ENCODE data around the gene MAPRE3. TPM values are rescaled to one million over a fixed set of nuclear protein-coding genes. Genes with fewer than 3 reads are reported as not detected.
A peak's percentile ranks its signal among the peaks of the same experiment; 100 is the strongest.

The MAPRE3 gene
- total and polyA plus RNA-seq, 2 experiments from 2014 or later: 7.9 to 23.0 TPM

DNA sequence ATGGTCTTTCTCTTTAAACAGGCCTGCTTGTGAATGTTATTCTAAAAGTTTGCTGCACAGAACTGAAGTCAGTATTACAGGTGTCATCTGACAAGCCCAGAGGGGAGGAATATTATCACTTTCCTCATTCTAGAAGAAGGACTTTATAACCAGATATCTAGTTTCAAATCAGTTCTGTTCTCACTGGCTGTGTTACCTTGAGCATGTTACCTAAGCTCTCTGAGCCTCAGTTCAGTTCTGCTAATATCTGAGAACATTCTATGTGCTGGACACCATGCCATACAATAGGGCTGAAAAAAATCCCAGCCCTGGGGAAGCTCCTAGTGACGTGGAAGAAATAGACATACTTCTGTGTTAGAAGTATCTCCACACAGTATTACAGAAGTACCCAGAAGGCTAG lies 27.9 kb downstream of the MAPRE3 start:
- H3K9ac ChIP-seq: no peak overlapping the region
- peaks cover 8% of the 10 kb centered on the region for H3K4me1 ChIP-seq (ENCODE audit: insufficient read depth)
- peaks cover 16% of the 10 kb centered on the region for H3F3A ChIP-seq (ENCODE audit: insufficient read depth)
- H4K20me1 ChIP-seq (ENCODE audit: insufficient read depth): no peaks in the 10 kb centered on the region
- H3K27ac ChIP-seq: no peak overlapping the region
- no peak overlapping the region for H3K4me3 ChIP-seq
- H3K36me3 ChIP-seq (ENCODE audit: low read depth): no peaks in the 10 kb centered on the region
- no peaks in the 10 kb centered on the region for H3K27me3 ChIP-seq (replicated peaks; ENCODE audit: insufficient read depth)
- no peak for TF ChIP-seq EZH2 (IDR thresholded peaks at IDR 0.05; ENCODE audit: insufficient read depth, poor library complexity, severe bottlenecking)
- no peak for TF ChIP-seq EZH2phosphoT487 (IDR thresholded peaks at IDR 0.05; ENCODE audit: insufficient read depth, low read depth)
- H2AFZ ChIP-seq: no peak overlapping the region
- in situ Hi-C loops (cut with MboI): no loop called here
- WGBS, 2 experiments (ENCODE audit: low coverage in 1 of 2, low lambda C conversion rate in 2 of 2, missing lambda C conversion rate in 2 of 2): 67 to 74% methylated on average over 1 of the region's 1 CpG
- H3K79me2 ChIP-seq (ENCODE audit: insufficient read depth): no peaks in the 10 kb centered on the region
- peaks cover 3% of the 10 kb centered on the region; the same call in 1 of the 2 replicates for H3K9me2 ChIP-seq (ENCODE audit: insufficient read depth)
- no peak overlapping the region for H3K4me2 ChIP-seq (ENCODE audit: unreplicated experiment)
- no peaks in the 10 kb centered on the region for H3K9me3 ChIP-seq (ENCODE audit: low read depth)
- DNase-seq: no peak

DNA sequence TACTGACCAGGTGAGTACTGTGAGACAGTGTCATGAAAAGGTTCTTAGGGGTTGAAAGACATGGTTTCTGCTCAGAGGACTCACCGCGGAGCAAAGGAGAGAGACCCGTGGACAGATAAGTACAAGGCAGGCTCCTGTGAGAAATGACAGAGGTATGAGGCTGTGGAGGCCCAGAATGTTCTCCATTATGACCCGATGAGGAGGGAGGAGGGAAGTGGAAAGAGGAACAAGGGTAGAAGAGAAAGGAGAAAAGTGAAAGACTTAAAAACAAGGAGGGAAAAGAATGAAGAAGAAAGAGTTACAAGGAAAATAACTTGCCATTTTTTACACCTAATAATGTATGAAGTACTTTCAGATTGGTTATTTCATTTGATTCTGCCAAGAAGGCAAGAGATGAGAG lies 29.8 kb downstream of the MAPRE3 start:
- 70 to 75% methylated on average over 4 of the region's 4 CpGs for WGBS, 2 experiments (ENCODE audit: low coverage in 1 of 2, low lambda C conversion rate in 2 of 2, missing lambda C conversion rate in 2 of 2)
- Histone ChIP-seq H3F3A (ENCODE audit: insufficient read depth) (peaks cover 25% of the 10 kb centered on the region), H4K20me1 (ENCODE audit: insufficient read depth) (no peaks in the 10 kb centered on the region), H3K4me2 (ENCODE audit: unreplicated experiment) (no peak overlapping the region), H3K4me3 (no peak overlapping the region), H3K4me1 (ENCODE audit: insufficient read depth) (peaks cover 22% of the 10 kb centered on the region), H3K9me3 (ENCODE audit: low read depth) (no peaks in the 10 kb centered on the region), H3K9ac (no peak overlapping the region), H3K9me2 (ENCODE audit: insufficient read depth) (no peaks in the 10 kb centered on the region), H3K27me3 (replicated peaks; ENCODE audit: insufficient read depth) (no peaks in the 10 kb centered on the region), H3K27ac (no peak overlapping the region), H3K79me2 (ENCODE audit: insufficient read depth) (no peaks in the 10 kb centered on the region), H3K36me3 (ENCODE audit: low read depth) (no peaks in the 10 kb centered on the region), H2AFZ (no peak overlapping the region)
- no peak for TF ChIP-seq EZH2 (IDR thresholded peaks at IDR 0.05; ENCODE audit: insufficient read depth, poor library complexity, severe bottlenecking)
- in situ Hi-C loops (cut with MboI): no loop called here
- DNase-seq: no peak

DNA sequence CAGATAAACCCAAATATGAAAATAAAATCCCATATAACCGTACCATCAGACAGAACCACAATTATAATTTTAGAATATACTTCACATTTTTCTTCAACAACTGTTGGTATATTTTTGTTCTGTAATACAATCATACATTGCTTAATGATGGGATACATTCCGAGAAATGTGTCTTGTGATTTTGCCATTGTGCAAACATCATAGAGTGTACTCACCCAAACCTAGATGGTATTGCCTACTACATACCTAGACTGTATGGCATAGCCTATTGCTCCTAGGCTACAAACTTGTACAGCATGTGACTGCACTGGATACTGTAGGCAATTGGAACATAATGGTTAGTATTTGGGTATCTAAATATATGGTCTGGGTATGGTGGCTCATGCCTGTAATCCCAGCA lies 30.6 kb downstream of the MAPRE3 start:
- in situ Hi-C loops (cut with MboI): no loop called here
- TF ChIP-seq EZH2phosphoT487 (IDR thresholded peaks at IDR 0.05; ENCODE audit: insufficient read depth, low read depth) (no peak), EZH2 (IDR thresholded peaks at IDR 0.05; ENCODE audit: insufficient read depth, poor library complexity, severe bottlenecking) (no peak)
- H3K36me3 ChIP-seq (ENCODE audit: low read depth): no peaks in the 10 kb centered on the region

DNA sequence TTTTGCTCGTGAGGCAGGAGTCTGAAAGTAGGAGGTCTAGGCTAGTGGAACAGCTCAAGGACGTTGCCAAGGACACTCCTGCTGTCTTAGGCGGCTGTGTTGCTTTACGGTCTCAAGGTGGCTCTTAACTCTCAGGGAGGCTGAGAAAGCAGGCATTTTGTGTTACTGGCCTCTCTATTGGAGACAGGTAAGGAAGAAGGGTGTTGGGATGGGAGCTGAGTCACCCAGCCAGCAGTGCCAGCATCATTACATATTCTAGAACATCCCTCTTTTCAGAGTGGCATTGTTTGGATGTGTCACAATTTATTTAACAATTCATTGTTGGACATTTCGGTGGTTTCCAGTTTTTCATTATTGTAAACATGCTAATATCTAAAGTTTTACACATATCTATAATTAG lies 31.5 kb downstream of the MAPRE3 start:
- in situ Hi-C loops (cut with MboI): no loop called here
- DNase-seq: no peak
- H3K36me3 ChIP-seq (ENCODE audit: low read depth): no peaks in the 10 kb centered on the region
- no peak overlapping the region for H3K4me2 ChIP-seq (ENCODE audit: unreplicated experiment)
- no peaks in the 10 kb centered on the region for H3K9me2 ChIP-seq (ENCODE audit: insufficient read depth)
- H3K4me1 ChIP-seq (ENCODE audit: insufficient read depth): peaks cover 22% of the 10 kb centered on the region
- no peak overlapping the region for H3K27ac ChIP-seq
- H3K79me2 ChIP-seq (ENCODE audit: insufficient read depth): no peaks in the 10 kb centered on the region
- no peaks in the 10 kb centered on the region for H4K20me1 ChIP-seq (ENCODE audit: insufficient read depth)
- H3K4me3 ChIP-seq: no peak overlapping the region
- no peak overlapping the region for H2AFZ ChIP-seq
- H3K9me3 ChIP-seq (ENCODE audit: low read depth): no peaks in the 10 kb centered on the region
- H3K9ac ChIP-seq: no peak overlapping the region
- peaks cover 25% of the 10 kb centered on the region for H3F3A ChIP-seq (ENCODE audit: insufficient read depth)
- no peaks in the 10 kb centered on the region for H3K27me3 ChIP-seq (replicated peaks; ENCODE audit: insufficient read depth)
- no peak for TF ChIP-seq EZH2phosphoT487 (IDR thresholded peaks at IDR 0.05; ENCODE audit: insufficient read depth, low read depth)
- no peak for TF ChIP-seq EZH2 (IDR thresholded peaks at IDR 0.05; ENCODE audit: insufficient read depth, poor library complexity, severe bottlenecking)
- WGBS, 2 experiments (ENCODE audit: low coverage in 1 of 2, low lambda C conversion rate in 2 of 2, missing lambda C conversion rate in 2 of 2): 75 to 85% methylated on average over 5 of the region's 5 CpGs

More for the DNA sequence above, 30.6 kb downstream of the MAPRE3 start:
- Histone ChIP-seq H3K9me2 (ENCODE audit: insufficient read depth) (no peaks in the 10 kb centered on the region), H3F3A (ENCODE audit: insufficient read depth) (peaks cover 25% of the 10 kb centered on the region), H3K4me1 (ENCODE audit: insufficient read depth) (peaks cover 22% of the 10 kb centered on the region), H3K4me2 (ENCODE audit: unreplicated experiment) (no peak overlapping the region), H3K27ac (no peak overlapping the region), H3K9ac (no peak overlapping the region), H4K20me1 (ENCODE audit: insufficient read depth) (no peaks in the 10 kb centered on the region), H3K4me3 (no peak overlapping the region), H3K27me3 (replicated peaks; ENCODE audit: insufficient read depth) (no peaks in the 10 kb centered on the region), H2AFZ (no peak overlapping the region), H3K79me2 (ENCODE audit: insufficient read depth) (no peaks in the 10 kb centered on the region), H3K9me3 (ENCODE audit: low read depth) (no peaks in the 10 kb centered on the region)
- no peak for DNase-seq
- 93 to 99% methylated on average over 2 of the region's 2 CpGs for WGBS, 2 experiments (ENCODE audit: low coverage in 1 of 2, low lambda C conversion rate in 2 of 2, missing lambda C conversion rate in 2 of 2)

DNA sequence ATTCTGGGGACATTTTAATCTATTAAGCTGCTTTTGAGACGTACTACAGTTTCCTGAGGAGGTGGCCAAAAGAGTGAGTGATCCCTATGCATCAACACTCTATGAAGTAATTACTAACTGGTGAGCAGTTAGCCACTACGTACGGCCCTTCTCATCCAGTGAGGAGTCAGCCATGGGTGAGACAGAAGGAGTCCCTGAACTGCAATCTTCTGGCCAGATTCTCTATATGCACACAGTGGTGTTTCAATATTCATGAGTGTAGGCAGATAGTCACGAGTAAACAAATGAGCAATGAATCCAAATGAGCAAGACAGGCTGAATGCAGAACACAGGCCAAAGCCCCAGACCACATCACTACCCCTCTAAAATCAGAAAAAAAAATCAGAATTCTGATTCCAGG lies 32.6 kb downstream of the MAPRE3 start:
- Histone ChIP-seq H3F3A (ENCODE audit: insufficient read depth) (peaks cover 25% of the 10 kb centered on the region), H3K9me3 (ENCODE audit: low read depth) (no peaks in the 10 kb centered on the region), H2AFZ (no peak overlapping the region), H3K4me2 (ENCODE audit: unreplicated experiment) (no peak overlapping the region), H4K20me1 (ENCODE audit: insufficient read depth) (no peaks in the 10 kb centered on the region), H3K79me2 (ENCODE audit: insufficient read depth) (no peaks in the 10 kb centered on the region), H3K9ac (no peak overlapping the region), H3K27ac (0 out of 2 replicates have a peak overlapping the region, but pooled peaks have one; percentile 18), H3K27me3 (replicated peaks; ENCODE audit: insufficient read depth) (no peaks in the 10 kb centered on the region), H3K4me3 (no peak overlapping the region), H3K9me2 (ENCODE audit: insufficient read depth) (no peaks in the 10 kb centered on the region), H3K36me3 (ENCODE audit: low read depth) (no peaks in the 10 kb centered on the region), H3K4me1 (ENCODE audit: insufficient read depth) (peaks cover 22% of the 10 kb centered on the region)
- 14% methylated on average over 4 of the region's 4 CpGs for whole genome bisulfite sequencing, 2 experiments (ENCODE audit: low coverage in 1 of 2, low lambda C conversion rate in 2 of 2, missing lambda C conversion rate in 2 of 2)
- no peak for TF ChIP-seq EZH2 (IDR thresholded peaks at IDR 0.05; ENCODE audit: insufficient read depth, poor library complexity, severe bottlenecking)
- no peak for TF ChIP-seq EZH2phosphoT487 (IDR thresholded peaks at IDR 0.05; ENCODE audit: insufficient read depth, low read depth)
- in situ Hi-C loops (cut with MboI): no loop called here
- DNase-seq: peak; percentile 85
